HG03135 (cell line): Measurements from ENCODE around the gene PAK1.

ENCODE experiments used
- ATAC-seq: cut with Tn5 transposase; IDR thresholded peaks from one replicate; pipeline ENCODE4 v1.9.1; 2021; ENCODE audit warnings: mild to moderate bottlenecking, moderate library complexity; ENCODE audit not compliant: unreplicated experiment

PAK1 gene

GRCh38 chr11:77475206-77475605 is 1.3 kb upstream of the PAK1 start:
- ATAC-seq, result no peak

GRCh38 chr11:77474684-77475060 is 778 bp upstream of the PAK1 start:
- ATAC-seq, result no peak

- ATAC-seq, result peak; percentile 32
Observed at GRCh38 chr11:77472991-77473800, 698 bp downstream of the PAK1 start.

- ATAC-seq, result no peak
Observed at GRCh38 chr11:77471558-77472193, 2.2 kb downstream of the PAK1 start.

- ATAC-seq, result no peak
Observed at GRCh38 chr11:77470971-77471370, 2.9 kb downstream of the PAK1 start.

- ATAC-seq, result peak; percentile 40
Observed at GRCh38 chr11:77470504-77470903, 3.4 kb downstream of the PAK1 start.

GRCh38 chr11:77468527-77468926 is 5.4 kb downstream of the PAK1 start:
- ATAC-seq, result no peak

GRCh38 chr11:77467993-77468392 is 5.9 kb downstream of the PAK1 start:
- no peak for ATAC-seq

GRCh38 chr11:77467233-77467632 is 6.7 kb downstream of the PAK1 start:
- ATAC-seq, result no peak

GRCh38 chr11:77457340-77457739 is 16.6 kb downstream of the PAK1 start:
- ATAC-seq, result peak; percentile 37

- ATAC-seq, result no peak
Observed at GRCh38 chr11:77455740-77456139, 18.2 kb downstream of the PAK1 start.

- no peak for ATAC-seq
Observed at GRCh38 chr11:77454867-77455655, 18.8 kb downstream of the PAK1 start.

GRCh38 chr11:77450227-77450626 is 23.7 kb downstream of the PAK1 start:
- no peak for ATAC-seq

- no peak for ATAC-seq
Observed at GRCh38 chr11:77449784-77450183, 24.1 kb downstream of the PAK1 start.

GRCh38 chr11:77449060-77449521 is 24.8 kb downstream of the PAK1 start:
- ATAC-seq, result peak; percentile 46

- no peak for ATAC-seq
Observed at GRCh38 chr11:77448269-77448668, 25.6 kb downstream of the PAK1 start.

GRCh38 chr11:77446911-77447629 is 26.8 kb downstream of the PAK1 start:
- ATAC-seq, result no peak

- ATAC-seq, result no peak
Observed at GRCh38 chr11:77444261-77444660, 29.6 kb downstream of the PAK1 start.

- ATAC-seq, result peak; percentile 45
Observed at GRCh38 chr11:77442394-77443053, 31.4 kb downstream of the PAK1 start.

- no peak for ATAC-seq
Observed at GRCh38 chr11:77441426-77441825, 32.5 kb downstream of the PAK1 start.
